GM19324 (cell line): ENCODE results near the gene HLA-DPA1.
A peak's percentile ranks its signal among the peaks of the same experiment; 100 is the strongest.

Experiments used
- ATAC-seq: cut with Tn5 transposase; IDR thresholded peaks from one replicate; pipeline ENCODE4 v1.9.1; 2021; ENCODE audit warnings: mild to moderate bottlenecking, moderate library complexity; ENCODE audit not compliant: unreplicated experiment, low FRiP score

The HLA-DPA1 gene

GRCh38 chr6:33091957-33092356 lies 18.5 kb upstream of the HLA-DPA1 start:
- no peak for ATAC-seq

- ATAC-seq, result no peak
Observed at GRCh38 chr6:33088931-33089620, 15.6 kb upstream of the HLA-DPA1 start.

- no peak for ATAC-seq
Observed at GRCh38 chr6:33088258-33088930, 14.9 kb upstream of the HLA-DPA1 start.

- ATAC-seq, result no peak
Observed at GRCh38 chr6:33085627-33086026, 12.2 kb upstream of the HLA-DPA1 start.

- no peak for ATAC-seq
Observed at GRCh38 chr6:33082702-33083101, 9.3 kb upstream of the HLA-DPA1 start.

DNA sequence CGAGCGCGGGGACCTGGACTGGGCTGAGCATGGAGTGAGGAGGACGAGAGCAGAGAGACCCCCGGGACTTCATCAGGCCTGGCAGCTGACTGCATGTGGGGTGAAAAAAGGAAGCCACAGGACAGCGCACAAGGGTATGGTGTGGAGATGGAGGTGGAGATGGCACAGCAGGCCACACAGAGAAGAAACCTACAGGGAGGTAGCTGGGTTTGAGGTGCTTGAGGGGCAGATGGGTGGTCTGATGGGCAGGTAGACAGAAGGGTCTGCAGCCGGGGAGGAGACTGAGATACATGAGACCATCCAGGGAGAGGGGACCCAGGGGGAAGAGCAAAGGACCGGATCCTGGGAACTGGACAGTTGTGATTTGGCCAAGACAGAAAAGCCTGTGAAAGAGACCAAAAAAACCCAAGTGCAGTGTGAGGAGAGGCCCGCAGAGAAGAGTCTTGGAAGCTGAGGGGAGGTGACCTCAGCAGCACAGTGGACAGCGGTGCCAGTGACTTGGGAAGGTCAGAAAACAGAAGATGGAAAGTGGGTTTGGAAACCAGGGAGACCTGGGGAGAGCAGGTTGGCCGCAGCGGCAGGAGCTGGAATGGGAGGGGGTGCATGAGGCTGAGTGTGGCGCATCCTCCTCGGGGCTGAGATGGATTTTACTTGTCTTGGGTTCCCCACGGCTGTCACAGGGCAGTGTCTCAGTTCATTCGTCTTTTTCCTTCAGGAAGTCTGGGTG lies 7.8 kb upstream of the HLA-DPA1 start:
- ATAC-seq, result no peak

DNA sequence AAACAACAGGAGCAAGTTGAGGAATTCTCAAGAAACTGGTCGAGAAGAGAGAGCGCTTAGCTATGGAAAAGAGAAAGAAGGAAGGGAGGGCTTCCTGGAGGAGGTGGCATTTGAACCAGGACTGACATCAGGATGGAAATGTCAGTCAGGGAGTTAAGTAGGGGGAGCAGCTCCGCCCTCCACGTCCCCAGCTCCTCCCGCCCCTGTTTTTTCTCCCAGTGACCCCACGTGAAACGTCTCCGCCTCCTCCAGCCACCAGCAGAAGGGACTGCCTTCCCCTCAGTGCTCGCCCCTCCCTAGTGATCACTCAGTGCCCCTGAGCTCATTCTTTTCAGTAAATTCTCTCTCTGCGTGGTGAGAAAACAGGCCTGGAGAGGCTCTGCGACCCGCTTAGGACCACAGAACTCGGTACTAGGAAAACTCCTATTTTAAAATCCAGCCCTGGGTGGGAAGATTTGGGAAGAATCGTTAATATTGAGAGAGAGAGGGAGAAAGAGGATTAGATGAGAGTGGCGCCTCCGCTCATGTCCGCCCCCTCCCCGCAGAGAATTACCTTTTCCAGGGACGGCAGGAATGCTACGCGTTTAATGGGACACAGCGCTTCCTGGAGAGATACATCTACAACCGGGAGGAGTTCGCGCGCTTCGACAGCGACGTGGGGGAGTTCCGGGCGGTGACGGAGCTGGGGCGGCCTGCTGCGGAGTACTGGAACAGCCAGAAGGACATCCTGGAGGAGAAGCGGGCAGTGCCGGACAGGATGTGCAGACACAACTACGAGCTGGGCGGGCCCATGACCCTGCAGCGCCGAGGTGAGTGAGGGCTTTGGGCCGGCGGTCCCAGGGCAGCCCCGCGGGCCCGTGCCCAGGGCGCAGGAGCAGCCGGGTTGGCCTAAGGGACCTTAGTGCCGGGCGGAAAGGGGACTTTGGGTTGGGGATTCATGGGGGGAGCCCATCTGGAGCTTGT lies 7.0 kb upstream of the HLA-DPA1 start:
- ATAC-seq, result no peak

DNA sequence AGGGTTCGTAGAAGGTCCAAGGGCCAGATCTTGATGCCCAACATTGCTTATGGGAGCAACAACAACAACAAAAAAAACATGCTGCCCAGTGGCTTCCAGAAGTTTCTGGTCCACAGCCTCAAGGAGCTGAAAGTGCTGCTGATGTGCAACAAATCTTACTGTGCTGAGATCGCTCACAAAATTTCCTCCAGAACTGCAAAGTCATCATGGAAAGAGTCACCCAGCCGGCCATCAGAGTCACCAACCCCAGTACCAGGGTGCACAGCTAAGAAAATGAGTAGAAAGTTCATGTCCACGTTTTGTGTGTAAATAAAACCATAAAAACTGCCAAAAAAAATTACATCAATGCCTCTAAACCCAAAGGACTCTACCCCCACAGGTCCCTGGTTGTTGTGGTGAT lies 6.1 kb upstream of the HLA-DPA1 start:
- no peak for ATAC-seq

DNA sequence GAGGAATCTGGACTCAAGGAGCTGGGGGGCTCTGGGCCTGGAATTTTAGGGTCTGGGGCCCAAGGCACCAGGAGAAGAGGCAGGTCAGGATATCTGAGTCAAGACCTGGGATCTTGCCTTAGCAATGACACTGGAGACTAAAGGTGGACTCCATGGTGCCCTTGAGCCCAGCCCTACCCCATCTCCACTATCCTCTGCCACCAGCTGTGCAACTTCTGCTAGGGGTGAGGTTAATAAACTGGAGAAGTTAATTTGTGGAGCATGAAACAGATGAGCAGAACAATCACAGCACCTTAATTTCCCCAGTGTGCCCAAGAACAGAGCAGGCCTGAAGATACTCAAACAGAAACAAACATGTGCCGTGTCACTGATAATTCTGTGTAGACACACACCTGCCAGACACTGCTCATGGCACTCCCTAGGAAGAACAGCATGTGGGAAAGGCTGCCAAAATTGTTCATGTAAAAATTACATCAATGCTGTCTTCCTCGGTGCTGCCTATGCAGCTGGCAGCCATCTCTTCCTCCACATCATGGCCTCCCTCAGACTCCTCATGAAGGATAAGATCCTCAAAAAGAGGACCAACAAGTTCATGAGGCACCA lies 5.6 kb upstream of the HLA-DPA1 start:
- ATAC-seq, result no peak

GRCh38 chr6:33078442-33078841 lies 5.0 kb upstream of the HLA-DPA1 start:
- ATAC-seq, result no peak

- ATAC-seq, result no peak
Observed at GRCh38 chr6:33077908-33078307, 4.5 kb upstream of the HLA-DPA1 start.

- ATAC-seq, result no peak
Observed at GRCh38 chr6:33076406-33076934, 3.0 kb upstream of the HLA-DPA1 start.

DNA sequence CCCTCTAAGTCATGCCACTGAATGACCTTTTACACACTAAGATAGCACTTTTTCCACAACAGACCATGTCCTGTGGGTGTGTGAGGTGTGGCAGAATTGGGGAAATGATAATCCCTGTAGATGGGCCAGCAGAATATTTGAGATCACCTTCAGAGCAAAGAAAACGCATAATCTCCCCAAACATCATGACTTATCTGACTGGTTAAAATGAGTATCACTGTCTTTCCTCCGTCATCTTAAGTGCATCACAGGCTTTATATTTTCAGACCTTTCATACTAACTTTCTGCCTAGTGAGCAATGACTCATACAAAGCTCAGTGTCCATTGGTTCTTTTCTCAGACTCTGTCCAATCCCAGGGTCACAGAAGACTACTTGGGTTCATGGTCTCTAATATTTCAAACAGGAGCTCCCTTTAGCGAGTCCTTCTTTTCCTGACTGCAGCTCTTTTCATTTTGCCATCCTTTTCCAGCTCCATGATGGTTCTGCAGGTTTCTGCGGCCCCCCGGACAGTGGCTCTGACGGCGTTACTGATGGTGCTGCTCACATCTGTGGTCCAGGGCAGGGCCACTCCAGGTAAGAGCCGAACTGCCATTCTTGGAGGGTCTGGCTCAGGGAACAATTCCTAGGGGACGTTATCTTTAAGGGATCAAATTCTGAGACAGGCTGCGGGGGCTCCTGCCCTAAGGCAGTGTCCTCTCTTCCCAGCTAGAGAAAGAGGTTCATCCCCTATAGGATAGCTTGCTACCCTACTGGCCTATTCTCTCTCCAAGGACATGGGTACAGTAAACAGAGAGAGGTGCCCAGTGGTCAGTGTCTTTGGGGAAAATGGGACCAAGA lies 2.3 kb upstream of the HLA-DPA1 start, which contains the start of gene HLA-DPB1:
Gene HLA-DPB1 (plus strand): TSS at position 423 of the 838 bp plus-strand sequence. CDS start 52 bp downstream, at position 475.
- ATAC-seq, result peak; percentile 62

- ATAC-seq, result peak; percentile 7
Observed at GRCh38 chr6:33075208-33075567, 1.7 kb upstream of the HLA-DPA1 start.

GRCh38 chr6:33072508-33073100 lies 845 bp downstream of the HLA-DPA1 start:
- no peak for ATAC-seq

GRCh38 chr6:33071569-33071968 lies 1.9 kb downstream of the HLA-DPA1 start:
- no peak for ATAC-seq

- ATAC-seq, result no peak
Observed at GRCh38 chr6:33070909-33071308, 2.5 kb downstream of the HLA-DPA1 start.

DNA sequence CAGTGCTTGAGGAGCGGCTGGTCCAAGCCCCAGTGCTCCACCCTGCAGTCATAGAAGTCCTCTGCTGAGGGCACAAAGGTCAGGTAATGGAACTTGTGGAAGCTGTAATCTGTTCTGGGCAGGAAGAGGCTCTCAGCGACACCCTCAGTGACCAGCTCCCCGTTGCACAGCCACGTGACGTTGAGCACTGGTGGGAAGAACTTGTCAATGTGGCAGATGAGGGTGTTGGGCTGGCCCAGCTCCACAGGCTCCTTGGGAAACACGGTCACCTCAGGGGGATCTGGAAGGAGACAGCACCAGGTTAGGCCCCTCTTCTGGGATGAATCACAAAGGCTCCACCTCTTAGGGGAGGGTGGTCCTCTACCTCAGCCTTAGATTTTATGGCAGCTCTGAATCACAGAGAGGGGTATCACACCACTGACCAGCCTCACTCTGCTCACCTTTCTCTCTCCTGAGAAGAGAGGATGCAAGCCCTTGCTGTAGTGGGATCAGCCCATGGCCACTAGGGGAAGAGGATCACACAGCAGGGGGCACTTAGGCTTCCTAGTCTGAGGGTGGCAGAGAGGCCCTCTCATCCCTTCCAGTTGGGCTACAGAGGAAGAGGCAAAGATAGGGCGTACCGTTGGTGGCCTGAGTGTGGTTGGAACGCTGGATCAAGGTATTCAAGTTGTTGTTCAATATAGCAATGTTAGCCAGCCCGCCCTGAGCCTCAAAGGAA lies 4.3 kb downstream of the HLA-DPA1 start:
- ATAC-seq, result no peak
